OCI-LY7 (cell line): Measurements from ENCODE around the gene USB1. TPM values are rescaled to one million over a fixed set of nuclear protein-coding genes. Genes with fewer than 3 reads are reported as not detected.

Experiments used
- BruUV-seq: library from RNA; stranded (reverse); fragments of 400-500 nt; replicated peaks from 2 replicates; lab custom pipeline; 2021; lab: Mats Ljungman, UMichigan
- CTCF ChIA-PET: fragments of 300-600 bp; sonication (Branson Sonifier 250); formaldehyde crosslinking; loops from one replicate; lab custom pipeline; 2022; ENCODE audit warnings: antibody characterized with exemption; ENCODE audit not compliant: unreplicated experiment; lab: Charles Lee
- POLR2A ChIA-PET: fragments of 300-600 bp; sonication (Branson Sonifier 250); formaldehyde crosslinking; loops from one replicate; lab custom pipeline; 2022; ENCODE audit warnings: antibody characterized with exemption; lab: Charles Lee
- DNase-seq: peaks from one replicate; pipeline ENCODE4 v3.0.0-alpha.2; 2015; ENCODE audit warnings: low spot score
- H2AFZ ChIP-seq: fragments of 200-600 bp; sonication (generic), shearing (Covaris generic); 2 replicates; pipeline ENCODE4 v1.6.1; 2014; ENCODE audit warnings: mild to moderate bottlenecking, antibody characterized with exemption, low read length, moderate library complexity
- H3K27ac ChIP-seq: fragments of 200-600 bp; sonication (generic); 2 replicates; pipeline ENCODE4 v1.5.1; 2014; ENCODE audit warnings: mixed run types, low read depth, mild to moderate bottlenecking, moderate library complexity, low read length, inconsistent platforms; ENCODE audit not compliant: poor library complexity, severe bottlenecking
- H3K36me3 ChIP-seq: fragments of 200-600 bp; sonication (generic); 2 replicates; pipeline ENCODE4 v1.6.1; 2014; ENCODE audit warnings: mild to moderate bottlenecking, antibody characterized with exemption, low read length, moderate library complexity, mixed read lengths; ENCODE audit not compliant: insufficient read depth
- H3K4me1 ChIP-seq: fragments of 200-600 bp; sonication (generic); 2 replicates; pipeline ENCODE4 v1.5.1; 2014; ENCODE audit warnings: mild to moderate bottlenecking, low read length; ENCODE audit not compliant: insufficient read depth, poor library complexity, severe bottlenecking
- H3K4me2 ChIP-seq: fragments of 200-600 bp; sonication (generic); 2 replicates; pipeline ENCODE4 v1.6.1; 2014; ENCODE audit warnings: mild to moderate bottlenecking, low read length
- H3K4me3 ChIP-seq: fragments of 200-600 bp; sonication (generic); 2 replicates; pipeline ENCODE4 v1.5.1; 2014; ENCODE audit warnings: mild to moderate bottlenecking, low read depth, low read length; ENCODE audit not compliant: poor library complexity, severe bottlenecking
- H3K79me2 ChIP-seq: fragments of 200-600 bp; sonication (generic); 2 replicates; pipeline ENCODE4 v1.6.1; 2016; ENCODE audit warnings: low read depth, mild to moderate bottlenecking, low read length, moderate library complexity, mixed read lengths; ENCODE audit not compliant: insufficient read depth
- H3K9me2 ChIP-seq: fragments of 200-600 bp; sonication (generic); 2 replicates; pipeline ENCODE4 v1.6.1; 2016; ENCODE audit warnings: mild to moderate bottlenecking, low read length, mixed read lengths; ENCODE audit not compliant: insufficient read depth
- H3K9me3 ChIP-seq: fragments of 200-600 bp; sonication (generic); 2 replicates; pipeline ENCODE4 v1.6.1; 2014; ENCODE audit warnings: mild to moderate bottlenecking, mixed run types, low read length, mixed read lengths
- H4K20me1 ChIP-seq: fragments of 200-600 bp; sonication (generic); 2 replicates; pipeline ENCODE4 v1.6.1; 2014; ENCODE audit warnings: mild to moderate bottlenecking, antibody characterized with exemption, low read length, moderate library complexity, mixed read lengths; ENCODE audit not compliant: insufficient read depth
- EZH2phosphoT487 ChIP-seq: fragments of 200-600 bp; sonication (generic); IDR thresholded peaks from 2 replicates; pipeline ENCODE4 v1.6.1; 2018; ENCODE audit warnings: low read depth, borderline replicate concordance, mild to moderate bottlenecking, mixed run types, antibody characterized with exemption, low read length, moderate library complexity, mixed read lengths
- intact Hi-C: fragments of 100-400 bp; cut with micrococcal nuclease; formaldehyde crosslinking; loops from one replicate; pipeline ENCODE4 v1.10.0; 2022; ENCODE audit not compliant: unreplicated experiment
- total RNA-seq, 2 experiments: library from RNA; depleted of rRNA in 1 of 2; stranded (reverse); fragments of >200 nt in 1 of 2; shearing (Covaris generic) in 1 of 2; gene quantifications; 2 replicates each; pipeline ENCODE4 v1.2.3, GENCODE V29; 2014 to 2022
- TF ChIP-seq, protein P1 (sequence below): fragments of 200-600 bp; sonication (generic); conservative IDR thresholded peaks from 2 replicates; pipeline ENCODE4 v1.5.1; 2014; ENCODE audit warnings: mild to moderate bottlenecking, antibody characterized with exemption, low read length, moderate library complexity, mixed read lengths

The USB1 gene
- total RNA-seq, 2 experiments from 2014 or later, result 12.5 to 48.3 TPM

DNA sequence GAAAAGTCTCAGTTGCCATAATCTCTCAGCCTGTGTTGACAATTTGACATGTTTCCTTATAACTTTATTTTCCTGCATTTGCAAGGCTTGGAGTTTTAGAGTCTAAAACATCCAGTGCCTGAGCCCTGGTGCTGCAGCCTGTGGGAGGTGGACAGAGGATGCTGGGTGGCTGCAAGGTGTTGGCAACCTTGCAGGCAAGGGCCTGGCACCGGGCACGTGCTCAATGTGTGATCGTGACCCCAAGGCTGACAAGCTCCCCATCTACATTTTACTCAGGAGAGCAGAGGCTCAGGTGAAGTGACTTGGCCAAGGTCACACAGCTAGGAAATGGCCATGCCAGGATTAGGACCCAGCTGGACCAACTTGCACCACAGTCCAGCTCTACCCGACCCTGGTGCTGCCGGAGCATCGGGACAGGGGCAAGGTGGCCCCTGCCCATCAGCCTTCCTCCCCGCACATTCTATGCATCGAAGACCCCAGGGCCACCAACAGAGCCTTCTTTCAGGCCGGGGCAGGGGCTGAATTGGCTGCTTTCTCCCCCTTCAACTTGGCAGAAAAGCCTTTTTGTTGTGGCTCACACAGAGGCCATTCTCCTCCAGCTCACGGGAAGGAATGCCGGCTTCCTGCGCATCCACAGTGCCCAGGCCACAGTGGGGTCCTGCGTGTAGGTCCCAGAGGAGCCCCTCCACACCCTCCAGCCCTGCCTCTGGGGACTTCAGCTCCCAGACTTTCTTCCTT, 47.5 kb downstream of the USB1 start:
- Histone ChIP-seq H4K20me1 (no peaks in the 10 kb centered on the region), H3K36me3 (no peaks in the 10 kb centered on the region), H3K27ac (no peak overlapping the region), H2AFZ (no peak overlapping the region), H3K4me2 (no peak overlapping the region), H3K79me2 (no peaks in the 10 kb centered on the region), H3K9me3 (no peaks in the 10 kb centered on the region), H3K4me3 (no peak overlapping the region), H3K9me2 (no peaks in the 10 kb centered on the region), H3K4me1 (no peaks in the 10 kb centered on the region)
- DNase-seq, result no peak
- POLR2A ChIA-PET, result no interaction called here
- CTCF ChIA-PET, result no interaction called here
- no peak for TF ChIP-seq EZH2phosphoT487
- TF ChIP-seq, protein P1, sequence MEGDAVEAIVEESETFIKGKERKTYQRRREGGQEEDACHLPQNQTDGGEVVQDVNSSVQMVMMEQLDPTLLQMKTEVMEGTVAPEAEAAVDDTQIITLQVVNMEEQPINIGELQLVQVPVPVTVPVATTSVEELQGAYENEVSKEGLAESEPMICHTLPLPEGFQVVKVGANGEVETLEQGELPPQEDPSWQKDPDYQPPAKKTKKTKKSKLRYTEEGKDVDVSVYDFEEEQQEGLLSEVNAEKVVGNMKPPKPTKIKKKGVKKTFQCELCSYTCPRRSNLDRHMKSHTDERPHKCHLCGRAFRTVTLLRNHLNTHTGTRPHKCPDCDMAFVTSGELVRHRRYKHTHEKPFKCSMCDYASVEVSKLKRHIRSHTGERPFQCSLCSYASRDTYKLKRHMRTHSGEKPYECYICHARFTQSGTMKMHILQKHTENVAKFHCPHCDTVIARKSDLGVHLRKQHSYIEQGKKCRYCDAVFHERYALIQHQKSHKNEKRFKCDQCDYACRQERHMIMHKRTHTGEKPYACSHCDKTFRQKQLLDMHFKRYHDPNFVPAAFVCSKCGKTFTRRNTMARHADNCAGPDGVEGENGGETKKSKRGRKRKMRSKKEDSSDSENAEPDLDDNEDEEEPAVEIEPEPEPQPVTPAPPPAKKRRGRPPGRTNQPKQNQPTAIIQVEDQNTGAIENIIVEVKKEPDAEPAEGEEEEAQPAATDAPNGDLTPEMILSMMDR, result no peak
- intact Hi-C loops, result no loop called here
- BruUV-seq, result no TSS peak

DNA sequence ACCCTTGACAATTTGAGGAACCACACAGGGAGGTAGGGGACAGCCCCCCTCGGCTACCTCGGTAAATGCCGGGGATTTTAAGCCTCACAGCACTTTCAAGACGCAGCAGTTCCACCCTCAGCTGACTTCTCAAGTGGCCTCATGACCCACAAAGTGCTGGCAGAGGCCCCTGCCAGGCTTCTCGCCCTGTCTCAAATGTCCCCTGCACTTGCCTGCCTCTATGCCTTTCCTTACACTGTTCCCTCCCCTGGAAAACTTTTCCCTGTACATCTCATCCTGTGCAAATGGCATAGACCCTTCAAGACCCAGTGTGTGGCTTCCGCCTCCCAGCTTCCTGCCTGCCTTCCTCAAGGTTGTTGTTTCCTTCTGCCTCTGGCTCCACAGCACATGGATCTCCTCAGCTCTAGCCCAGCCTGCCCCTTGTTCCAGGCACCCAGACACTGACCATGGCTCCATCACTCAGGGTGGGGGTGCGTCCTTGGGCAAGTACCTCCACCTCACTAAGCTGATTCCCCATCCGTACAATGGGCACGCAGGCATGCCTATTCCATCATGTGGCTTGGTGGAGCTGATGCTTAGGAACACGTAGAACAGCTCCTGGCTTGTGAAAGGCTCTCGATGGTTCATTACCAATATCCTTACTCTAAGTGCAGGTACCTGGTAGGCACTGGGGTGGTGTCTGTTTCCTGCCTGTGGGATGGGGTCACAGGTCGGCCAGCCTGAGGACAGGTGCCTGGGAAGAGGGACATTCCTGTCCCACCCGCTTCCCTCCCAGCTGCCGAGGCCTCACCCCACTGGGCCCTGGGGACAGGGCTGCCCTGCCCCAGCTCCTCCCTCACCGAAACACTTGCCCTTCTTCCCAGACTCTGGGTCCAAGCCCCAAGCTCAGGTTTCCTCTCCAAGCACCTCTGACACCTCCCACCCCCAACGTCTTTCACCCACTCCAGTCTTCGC, 48.3 kb downstream of the USB1 start:
- no peak overlapping the region for H3K4me3 ChIP-seq
- H2AFZ ChIP-seq, result no peak overlapping the region
- no peaks in the 10 kb centered on the region for H3K4me1 ChIP-seq
- H3K9me2 ChIP-seq, result no peaks in the 10 kb centered on the region
- POLR2A ChIA-PET, result interaction anchor here (0.5 kb wide), 1 partner anchor 359 kb away, joined by 4 read pairs; no protein-coding TSS in a partner anchor
- no peak overlapping the region for H3K4me2 ChIP-seq
- intact Hi-C loops, result no loop called here
- H4K20me1 ChIP-seq, result no peaks in the 10 kb centered on the region
- no peak overlapping the region for H3K27ac ChIP-seq
- no peak for DNase-seq
- H3K79me2 ChIP-seq, result no peaks in the 10 kb centered on the region
- no peaks in the 10 kb centered on the region for H3K36me3 ChIP-seq
- no peak for TF ChIP-seq EZH2phosphoT487
- TF ChIP-seq, protein P1, result no peak
- CTCF ChIA-PET, result no interaction called here
- no peaks in the 10 kb centered on the region for H3K9me3 ChIP-seq
- no TSS peak for BruUV-seq
